HepG2 (cell line): ENCODE results near the gene RHEBL1. TPM values are rescaled to one million over a fixed set of nuclear protein-coding genes. Genes with fewer than 3 reads are reported as not detected.

Source experiments
- ATAC-seq: fragments of 200-7000 bp; cut with Tn5 transposase; 3 replicates; pipeline ENCODE4 v1.9.1; 2020; ENCODE audit warnings: mild to moderate bottlenecking, moderate library complexity
- BruUV-seq: library from RNA; stranded (reverse); fragments of 400-500 nt; replicated peaks from 2 replicates; lab custom pipeline; 2021; lab: Mats Ljungman, UMichigan
- CTCF ChIA-PET: fragments of 300-600 bp; formaldehyde crosslinking; extraction: SDS; loops from one replicate; lab custom pipeline; 2021; ENCODE audit warnings: low total read pairs, inconsistent platforms, low intra/inter-chr PET ratio; lab: Yijun Ruan, JAX
- POLR2A ChIA-PET: fragments of 350-600 bp; sonication (Branson Sonifier 250); formaldehyde crosslinking; loops from one replicate; lab custom pipeline; 2020; ENCODE audit warnings: antibody characterized with exemption, inconsistent platforms; lab: Yijun Ruan, JAX
- DNase-seq: peaks from one replicate; pipeline ENCODE4 v3.0.0-alpha.2; 2015; ENCODE audit warnings: low spot score
- FAIRE-seq: peaks from 3 replicates; lab custom pipeline; 2011; peaks lifted over from hg19 to GRCh38; lab: Jason Lieb, UNC
- H2AFZ ChIP-seq: one replicate; pipeline ENCODE4 v1.6.1; 2011; ENCODE audit warnings: low read length, inconsistent platforms
- H3K27ac ChIP-seq: fragments of 300-600 bp; 3 replicates; pipeline ENCODE4 v1.8.0; 2011; ENCODE audit warnings: mixed run types, mild to moderate bottlenecking, mixed read lengths, low read length, inconsistent platforms; ENCODE audit not compliant: insufficient read depth; ENCODE audit errors: extremely low read length
- H3K27me3 ChIP-seq, 2 experiments: fragments of 200-600 bp in 1 of 2; 2 replicates in 1 of 2; 3 replicates in 1 of 2; pipeline versions ENCODE4 v1.6.0 to v1.8.0; 2011; ENCODE audit warnings: low read length in 2 of 2, mild to moderate bottlenecking in 2 of 2, moderate library complexity in 2 of 2, inconsistent platforms in 1 of 2; ENCODE audit not compliant: insufficient read depth in 2 of 2, control insufficient read depth in 1 of 2
- H3K36me3 ChIP-seq, 2 experiments: fragments of 200-600 bp in 1 of 2; replicated peaks in 1 of 2; 2 replicates in 1 of 2; 3 replicates in 1 of 2; pipeline versions ENCODE4 v1.5.1 to v1.8.0; 2011; ENCODE audit warnings: low read length in 2 of 2, inconsistent platforms in 1 of 2; ENCODE audit not compliant: insufficient read depth in 2 of 2, control insufficient read depth in 1 of 2
- H3K4me1 ChIP-seq: 2 replicates; pipeline ENCODE4 v1.5.1; 2012; ENCODE audit warnings: low read length, inconsistent platforms; ENCODE audit not compliant: insufficient read depth
- H3K4me2 ChIP-seq: 2 replicates; pipeline ENCODE4 v1.6.0; 2011; ENCODE audit warnings: low read depth, low read length, inconsistent platforms
- H3K4me3 ChIP-seq, 3 experiments: fragments of 200-600 bp in 1 of 3; sonication (generic), shearing (Covaris generic) in 1 of 3; replicated peaks in 1 of 3; 2 replicates each; pipeline ENCODE4 v1.5.1; 2011 to 2016; ENCODE audit warnings: low read length in 3 of 3, inconsistent platforms in 2 of 3, low read depth in 2 of 3, mild to moderate bottlenecking in 2 of 3, control low read depth in 1 of 3, mixed read lengths in 1 of 3; ENCODE audit not compliant: insufficient read depth in 1 of 3
- H3K79me2 ChIP-seq: one replicate; pipeline ENCODE4 v1.6.1; 2011; ENCODE audit warnings: low read length, inconsistent platforms; ENCODE audit not compliant: insufficient read depth
- H3K9ac ChIP-seq: 2 replicates; pipeline ENCODE4 v1.6.0; 2011; ENCODE audit warnings: mild to moderate bottlenecking, low read depth, low read length, inconsistent platforms; ENCODE audit not compliant: insufficient read depth
- H3K9me3 ChIP-seq: 2 replicates; pipeline ENCODE4 v1.5.1; 2012; ENCODE audit warnings: mild to moderate bottlenecking, low read length
- H4K20me1 ChIP-seq: 2 replicates; pipeline ENCODE4 v1.6.0; 2011; ENCODE audit warnings: inconsistent platforms, mild to moderate bottlenecking, low read length, moderate library complexity; ENCODE audit not compliant: insufficient read depth
- CREB3 ChIP-seq: sonication (generic); formaldehyde crosslinking; IDR thresholded peaks from 2 replicates; pipeline ENCODE4 v1.5.0; 2020; ENCODE audit warnings: missing genetic modification reagents
- DZIP1 ChIP-seq: sonication (generic); formaldehyde crosslinking; IDR thresholded peaks from 2 replicates; pipeline ENCODE4 v1.5.0; 2020; ENCODE audit warnings: mild to moderate bottlenecking, missing genetic modification reagents
- FOXC1 ChIP-seq: sonication (generic); formaldehyde crosslinking; IDR thresholded peaks from 2 replicates; pipeline ENCODE4 v1.8.0; 2022; ENCODE audit warnings: mild to moderate bottlenecking, missing genetic modification reagents, borderline replicate concordance
- GPBP1L1 ChIP-seq: sonication (generic); formaldehyde crosslinking; IDR thresholded peaks from 2 replicates; pipeline ENCODE4 v1.5.0; 2020; ENCODE audit warnings: mild to moderate bottlenecking, missing genetic modification reagents
- JARID2 ChIP-seq: sonication (generic); formaldehyde crosslinking; IDR thresholded peaks from 2 replicates; pipeline ENCODE4 v1.8.1; 2023; ENCODE audit warnings: missing genetic modification reagents, inconsistent platforms; ENCODE audit not compliant: insufficient replicate concordance
- KDM4B ChIP-seq: sonication (generic); formaldehyde crosslinking; IDR thresholded peaks from 2 replicates; pipeline ENCODE4 v1.4.0; 2020; ENCODE audit warnings: missing genetic modification reagents
- NAIF1 ChIP-seq: sonication (generic); formaldehyde crosslinking; IDR thresholded peaks from 2 replicates; pipeline ENCODE4 v1.5.0; 2020; ENCODE audit warnings: mild to moderate bottlenecking, missing genetic modification reagents, borderline replicate concordance
- ZBTB37 ChIP-seq: sonication (generic); formaldehyde crosslinking; IDR thresholded peaks from 2 replicates; pipeline ENCODE4 v1.4.0; 2020; ENCODE audit warnings: mild to moderate bottlenecking, missing genetic modification reagents
- ZNF138 ChIP-seq: sonication (generic); formaldehyde crosslinking; IDR thresholded peaks from 2 replicates; pipeline ENCODE4 v1.5.0; 2020; ENCODE audit warnings: mild to moderate bottlenecking, low read depth, missing genetic modification reagents
- ZNF275 ChIP-seq: sonication (generic); formaldehyde crosslinking; IDR thresholded peaks from 2 replicates; pipeline ENCODE4 v1.8.0; 2022; ENCODE audit warnings: missing genetic modification reagents, mild to moderate bottlenecking, inconsistent platforms, borderline replicate concordance
- ZNF562 ChIP-seq: sonication (generic); formaldehyde crosslinking; IDR thresholded peaks from 2 replicates; pipeline ENCODE4 v1.8.0; 2022; ENCODE audit warnings: missing genetic modification reagents, borderline replicate concordance
- WGBS: methylation state at CpG from one replicate; pipeline ENCODE4 v1.1.6; 2017; ENCODE audit warnings: low lambda C conversion rate; 5-methylcytosine and 5-hydroxymethylcytosine counted together
- in situ Hi-C: cut with HindIII; loops from 2 replicates; pipeline ENCODE4 v1.10.0; 2017; ENCODE audit warnings: low pct_unique_long_range_greater_than_20kb; ENCODE audit not compliant: extremely low pct_ligation_motif_present
- intact Hi-C: fragments of 100-400 bp; cut with micrococcal nuclease; formaldehyde crosslinking; loops from one replicate; pipeline ENCODE4 v1.10.0; 2022; ENCODE audit not compliant: unreplicated experiment
- polyA plus RNA-seq, 8 experiments: library from polyadenylated mRNA; depleted of rRNA in 3 of 8; stranded (reverse) in 7 of 8; unstranded in 1 of 8; fragments of >200 nt; fragmentation: Illumina TruSeq in 4 of 8; extraction: Trizol in 4 of 8; gene quantifications; 2 replicates each; pipeline versions ENCODE4 v1.2.1 to v1.2.3, GENCODE V29; 2011 to 2016; ENCODE audit warnings: low read depth in 4 of 8, missing spikeins in 1 of 8, mixed read lengths in 1 of 8; ENCODE audit not compliant: insufficient read depth in 1 of 8
- total RNA-seq, 5 experiments: library from RNA; depleted of rRNA; stranded (reverse); fragments of >200 nt; fragmentation: Illumina TruSeq; extraction: Trizol; gene quantifications; 2 replicates each; pipeline ENCODE4 v1.2.3, GENCODE V29; 2016; ENCODE audit warnings: low read depth in 1 of 5

The RHEBL1 gene
- total and polyA plus RNA-seq, 2 of the 13 experiments (the other 11 are each of a cell fraction or from before 2014, with no cell fraction given) = 1.4 to 2.5 TPM

- TF ChIP-seq GPBP1L1 (CRISPR knock-in tag) (no peak), DZIP1 (CRISPR knock-in tag) (no peak)
- TF ChIP-seq, all 625 proteins: peak for 0
Observed at GRCh38 chr12:49054524-49054923, 15.3 kb downstream of the RHEBL1 start (continued).

GRCh38 chr12:49054096-49054495 is 15.7 kb downstream of the RHEBL1 start:
- FAIRE-seq (no peak), ATAC-seq (no peak), DNase-seq (no peak)
- Histone ChIP-seq H2AFZ (no peak overlapping the region), H3K4me2 (no peak overlapping the region), H3K4me3 (no peak overlapping the region), H3K79me2 (peaks cover 46% of the 10 kb centered on the region), H3K27ac (no peak overlapping the region), H3K27me3 (no peaks in the 10 kb centered on the region; a peak in 1 of 5 replicates), H3K36me3 (peaks cover 50 to 67% of the 10 kb centered on the region in 2 experiments), H3K9me3 (no peaks in the 10 kb centered on the region), H4K20me1 (peaks cover 56% of the 10 kb centered on the region), H3K9ac (no peak overlapping the region), H3K4me1 (peaks cover 42% of the 10 kb centered on the region)
- BruUV-seq = no TSS peak
- intact Hi-C loops (no loop called here), in situ Hi-C loops (no loop called here)
- ChIA-PET POLR2A (no interaction called here), CTCF (no interaction called here)
- WGBS = 100% methylated on average over 5 of the region's 5 CpGs
- TF ChIP-seq NAIF1 (CRISPR knock-in tag) (no peak), CREB3 (CRISPR knock-in tag) (no peak), ZNF138 (CRISPR knock-in tag) (no peak), FOXC1 (no peak), ZNF562 (CRISPR knock-in tag) (no peak), ZBTB37 (CRISPR knock-in tag) (no peak), KDM4B (CRISPR knock-in tag) (no peak), JARID2 (CRISPR knock-in tag) (no peak), ZNF275 (CRISPR knock-in tag) (no peak)
